ENCODE measurements around the gene BCAR3. TPM values are rescaled to one million over a fixed set of nuclear protein-coding genes. Genes with fewer than 3 reads are reported as not detected.

Gene BCAR3
- total and polyA plus RNA-seq, 2 experiments from 2014 or later: 22.6 to 23.7 TPM

- no peak for DNase-seq (ENCODE audit: low spot score)
- no peak overlapping the region for H3K4me3 ChIP-seq
- H4K20me1 ChIP-seq (ENCODE audit: insufficient read depth, poor library complexity, severe bottlenecking): peaks cover 18% of the 10 kb centered on the region
- H3K27ac ChIP-seq: peak overlapping the region; percentile 62
- H3K9me2 ChIP-seq (replicated peaks; ENCODE audit: insufficient read depth): no peaks in the 10 kb centered on the region
- H3K36me3 ChIP-seq (replicated peaks; ENCODE audit: insufficient read depth, low read depth): no peaks in the 10 kb centered on the region
- no peak for TF ChIP-seq CTCF (IDR thresholded peaks at IDR 0.05; ENCODE audit: poor library complexity)
- no peak for TF ChIP-seq EZH2phosphoT487 (IDR thresholded peaks at IDR 0.05; ENCODE audit: low read depth, severe bottlenecking, unreplicated experiment)
- H3K79me2 ChIP-seq: peaks cover 39% of the 10 kb centered on the region
- H2AFZ ChIP-seq: no peak overlapping the region
- no peaks in the 10 kb centered on the region for H3K4me1 ChIP-seq (ENCODE audit: insufficient read depth)
- H3K9me3 ChIP-seq (ENCODE audit: low read depth): no peaks in the 10 kb centered on the region
- no peak overlapping the region for H3K4me2 ChIP-seq
- H3K27me3 ChIP-seq: no peaks in the 10 kb centered on the region
Measured at GRCh38 chr1:93518516-93518915, 163.1 kb downstream of the BCAR3 start.

- no peak for TF ChIP-seq EZH2 (IDR thresholded peaks at IDR 0.05; ENCODE audit: borderline replicate concordance)
- no peak for TF ChIP-seq CTCF (IDR thresholded peaks at IDR 0.05; ENCODE audit: poor library complexity)
- no peak for TF ChIP-seq EZH2phosphoT487 (IDR thresholded peaks at IDR 0.05; ENCODE audit: low read depth, severe bottlenecking, unreplicated experiment)
- Histone ChIP-seq H3K27me3 (no peaks in the 10 kb centered on the region), H3K4me2 (no peak overlapping the region), H3K4me1 (ENCODE audit: insufficient read depth) (no peaks in the 10 kb centered on the region), H3K9me2 (replicated peaks; ENCODE audit: insufficient read depth) (no peaks in the 10 kb centered on the region), H2AFZ (no peak overlapping the region), H3K9me3 (ENCODE audit: low read depth) (no peaks in the 10 kb centered on the region), H3K36me3 (replicated peaks; ENCODE audit: insufficient read depth, low read depth) (no peaks in the 10 kb centered on the region), H3K79me2 (peaks cover 27% of the 10 kb centered on the region), H3K27ac (no peak overlapping the region), H4K20me1 (ENCODE audit: insufficient read depth, poor library complexity, severe bottlenecking) (peaks cover 18% of the 10 kb centered on the region), H3K4me3 (no peak overlapping the region)
- no peak for DNase-seq (ENCODE audit: low spot score)
- 93% methylated on average over 5 of the region's 5 CpGs for WGBS (ENCODE audit: low lambda C conversion rate, missing lambda C conversion rate)
Measured at GRCh38 chr1:93516164-93516563, 165.5 kb downstream of the BCAR3 start.

Other genes with a start within 250 kb of the BCAR3 start
- gene FNBP1L, start 233.7 kb downstream of the BCAR3 start, total RNA-seq: 97.1 and 98.8 TPM in 2 replicates
- 37.3 and 46.8 TPM in 2 replicates for gene FNBP1L, start 233.7 kb downstream of the BCAR3 start, polyA plus RNA-seq
- gene DNTTIP2, start 197.4 kb upstream of the BCAR3 start, total RNA-seq: 43.6 and 44.7 TPM in 2 replicates
- gene DNTTIP2, start 197.4 kb upstream of the BCAR3 start, polyA plus RNA-seq: 34.4 and 37.8 TPM in 2 replicates
- 10.7 and 12.8 TPM in 2 replicates for gene GCLM, start 227.6 kb upstream of the BCAR3 start, total RNA-seq
- gene GCLM, start 227.6 kb upstream of the BCAR3 start, polyA plus RNA-seq: 14.4 and 15.3 TPM in 2 replicates